Measurements from ENCODE around the gene TMEM74B. TPM values are rescaled to one million over a fixed set of nuclear protein-coding genes. Genes with fewer than 3 reads are reported as not detected.

The TMEM74B gene
- total and polyA plus RNA-seq, 9 of the 15 experiments (the other 6 are each of a cell fraction or from before 2014, with no cell fraction given): 0.24 to 19.0 (median 7.5) TPM

DNA sequence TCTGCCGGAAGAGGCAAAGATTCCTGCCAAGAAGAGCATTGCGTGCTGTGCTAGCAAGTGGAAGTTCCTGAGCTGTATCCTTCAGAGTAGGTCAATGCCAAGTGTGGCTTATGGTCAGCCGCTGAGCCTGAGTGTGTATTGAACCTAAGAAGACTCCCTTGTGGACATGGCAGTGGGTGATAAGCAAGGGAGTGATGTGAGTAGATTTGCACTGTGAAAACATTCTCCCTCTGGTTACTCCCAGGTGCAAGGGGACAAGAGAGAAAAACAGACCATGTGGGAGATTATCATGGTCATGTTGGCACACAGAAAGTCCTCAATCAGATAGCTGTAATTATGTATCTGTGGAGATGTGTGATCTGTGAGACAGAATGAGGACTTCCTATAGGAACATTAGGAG lies 6.1 kb upstream of the TMEM74B start (continued):
- TF ChIP-seq, protein P1, sequence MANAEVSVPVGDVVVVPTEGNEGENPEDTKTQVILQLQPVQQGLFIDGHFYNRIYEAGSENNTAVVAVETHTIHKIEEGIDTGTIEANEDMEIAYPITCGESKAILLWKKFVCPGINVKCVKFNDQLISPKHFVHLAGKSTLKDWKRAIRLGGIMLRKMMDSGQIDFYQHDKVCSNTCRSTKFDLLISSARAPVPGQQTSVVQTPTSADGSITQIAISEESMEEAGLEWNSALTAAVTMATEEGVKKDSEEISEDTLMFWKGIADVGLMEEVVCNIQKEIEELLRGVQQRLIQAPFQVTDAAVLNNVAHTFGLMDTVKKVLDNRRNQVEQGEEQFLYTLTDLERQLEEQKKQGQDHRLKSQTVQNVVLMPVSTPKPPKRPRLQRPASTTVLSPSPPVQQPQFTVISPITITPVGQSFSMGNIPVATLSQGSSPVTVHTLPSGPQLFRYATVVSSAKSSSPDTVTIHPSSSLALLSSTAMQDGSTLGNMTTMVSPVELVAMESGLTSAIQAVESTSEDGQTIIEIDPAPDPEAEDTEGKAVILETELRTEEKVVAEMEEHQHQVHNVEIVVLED (CRISPR knock-in tag; IDR thresholded peaks at IDR 0.05): no peak
- TF ChIP-seq ELF4 (CRISPR knock-in tag; IDR thresholded peaks at IDR 0.05): no peak
- TF ChIP-seq MYC (IDR thresholded peaks at IDR 0.05; ENCODE audit: low read depth, low read length): no peak
- no peak for TF ChIP-seq MYC (CRISPR knock-in tag; IDR thresholded peaks at IDR 0.05; ENCODE audit: borderline replicate concordance, low read depth)
- no peak for TF ChIP-seq NCOA2 (IDR thresholded peaks at IDR 0.05; ENCODE audit: partially characterized antibody in 2 of 2)
- no peak for TF ChIP-seq MEF2D (tag; conservative IDR thresholded peaks at IDR 0.05; ENCODE audit: low read depth)
- TF ChIP-seq, protein P2, sequence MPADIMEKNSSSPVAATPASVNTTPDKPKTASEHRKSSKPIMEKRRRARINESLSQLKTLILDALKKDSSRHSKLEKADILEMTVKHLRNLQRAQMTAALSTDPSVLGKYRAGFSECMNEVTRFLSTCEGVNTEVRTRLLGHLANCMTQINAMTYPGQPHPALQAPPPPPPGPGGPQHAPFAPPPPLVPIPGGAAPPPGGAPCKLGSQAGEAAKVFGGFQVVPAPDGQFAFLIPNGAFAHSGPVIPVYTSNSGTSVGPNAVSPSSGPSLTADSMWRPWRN (IDR thresholded peaks at IDR 0.05; ENCODE audit: low read depth): 0 out of 2 replicates have a peak, but pooled peaks have one; percentile 35
- TF ChIP-seq, protein P3, sequence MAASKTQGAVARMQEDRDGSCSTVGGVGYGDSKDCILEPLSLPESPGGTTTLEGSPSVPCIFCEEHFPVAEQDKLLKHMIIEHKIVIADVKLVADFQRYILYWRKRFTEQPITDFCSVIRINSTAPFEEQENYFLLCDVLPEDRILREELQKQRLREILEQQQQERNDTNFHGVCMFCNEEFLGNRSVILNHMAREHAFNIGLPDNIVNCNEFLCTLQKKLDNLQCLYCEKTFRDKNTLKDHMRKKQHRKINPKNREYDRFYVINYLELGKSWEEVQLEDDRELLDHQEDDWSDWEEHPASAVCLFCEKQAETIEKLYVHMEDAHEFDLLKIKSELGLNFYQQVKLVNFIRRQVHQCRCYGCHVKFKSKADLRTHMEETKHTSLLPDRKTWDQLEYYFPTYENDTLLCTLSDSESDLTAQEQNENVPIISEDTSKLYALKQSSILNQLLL (CRISPR knock-in tag; IDR thresholded peaks at IDR 0.05; ENCODE audit: borderline replicate concordance): no peak
- TF ChIP-seq PTBP1 (IDR thresholded peaks at IDR 0.05; ENCODE audit: low read depth, low read length): no peak
- no peak for TF ChIP-seq HNRNPH1 (optimal IDR thresholded peaks at IDR 0.05; ENCODE audit: low read depth, low read length)
- TF ChIP-seq POLR2G (IDR thresholded peaks at IDR 0.05; ENCODE audit: low read depth, low read length): no peak
- TF ChIP-seq RAD21 (CRISPR knock-in tag; conservative IDR thresholded peaks at IDR 0.05 in 1 of 2, IDR thresholded peaks at IDR 0.05 in 1 of 2): no peak
- no peak for TF ChIP-seq ZNF239 (CRISPR knock-in tag; IDR thresholded peaks at IDR 0.05)
- peak in 1 of 2 experiments; percentile 45; a peak in 1 of 4 replicates for TF ChIP-seq HDAC1 (IDR thresholded peaks at IDR 0.05)
- TF ChIP-seq, protein P4, sequence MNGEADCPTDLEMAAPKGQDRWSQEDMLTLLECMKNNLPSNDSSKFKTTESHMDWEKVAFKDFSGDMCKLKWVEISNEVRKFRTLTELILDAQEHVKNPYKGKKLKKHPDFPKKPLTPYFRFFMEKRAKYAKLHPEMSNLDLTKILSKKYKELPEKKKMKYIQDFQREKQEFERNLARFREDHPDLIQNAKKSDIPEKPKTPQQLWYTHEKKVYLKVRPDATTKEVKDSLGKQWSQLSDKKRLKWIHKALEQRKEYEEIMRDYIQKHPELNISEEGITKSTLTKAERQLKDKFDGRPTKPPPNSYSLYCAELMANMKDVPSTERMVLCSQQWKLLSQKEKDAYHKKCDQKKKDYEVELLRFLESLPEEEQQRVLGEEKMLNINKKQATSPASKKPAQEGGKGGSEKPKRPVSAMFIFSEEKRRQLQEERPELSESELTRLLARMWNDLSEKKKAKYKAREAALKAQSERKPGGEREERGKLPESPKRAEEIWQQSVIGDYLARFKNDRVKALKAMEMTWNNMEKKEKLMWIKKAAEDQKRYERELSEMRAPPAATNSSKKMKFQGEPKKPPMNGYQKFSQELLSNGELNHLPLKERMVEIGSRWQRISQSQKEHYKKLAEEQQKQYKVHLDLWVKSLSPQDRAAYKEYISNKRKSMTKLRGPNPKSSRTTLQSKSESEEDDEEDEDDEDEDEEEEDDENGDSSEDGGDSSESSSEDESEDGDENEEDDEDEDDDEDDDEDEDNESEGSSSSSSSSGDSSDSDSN (IDR thresholded peaks at IDR 0.05; ENCODE audit: borderline replicate concordance in 1 of 2, low read depth in 2 of 2, low read length in 2 of 2): no peak
- no peak for TF ChIP-seq ESRRA (IDR thresholded peaks at IDR 0.05; ENCODE audit: borderline replicate concordance, low read depth)
- TF ChIP-seq, protein P5, sequence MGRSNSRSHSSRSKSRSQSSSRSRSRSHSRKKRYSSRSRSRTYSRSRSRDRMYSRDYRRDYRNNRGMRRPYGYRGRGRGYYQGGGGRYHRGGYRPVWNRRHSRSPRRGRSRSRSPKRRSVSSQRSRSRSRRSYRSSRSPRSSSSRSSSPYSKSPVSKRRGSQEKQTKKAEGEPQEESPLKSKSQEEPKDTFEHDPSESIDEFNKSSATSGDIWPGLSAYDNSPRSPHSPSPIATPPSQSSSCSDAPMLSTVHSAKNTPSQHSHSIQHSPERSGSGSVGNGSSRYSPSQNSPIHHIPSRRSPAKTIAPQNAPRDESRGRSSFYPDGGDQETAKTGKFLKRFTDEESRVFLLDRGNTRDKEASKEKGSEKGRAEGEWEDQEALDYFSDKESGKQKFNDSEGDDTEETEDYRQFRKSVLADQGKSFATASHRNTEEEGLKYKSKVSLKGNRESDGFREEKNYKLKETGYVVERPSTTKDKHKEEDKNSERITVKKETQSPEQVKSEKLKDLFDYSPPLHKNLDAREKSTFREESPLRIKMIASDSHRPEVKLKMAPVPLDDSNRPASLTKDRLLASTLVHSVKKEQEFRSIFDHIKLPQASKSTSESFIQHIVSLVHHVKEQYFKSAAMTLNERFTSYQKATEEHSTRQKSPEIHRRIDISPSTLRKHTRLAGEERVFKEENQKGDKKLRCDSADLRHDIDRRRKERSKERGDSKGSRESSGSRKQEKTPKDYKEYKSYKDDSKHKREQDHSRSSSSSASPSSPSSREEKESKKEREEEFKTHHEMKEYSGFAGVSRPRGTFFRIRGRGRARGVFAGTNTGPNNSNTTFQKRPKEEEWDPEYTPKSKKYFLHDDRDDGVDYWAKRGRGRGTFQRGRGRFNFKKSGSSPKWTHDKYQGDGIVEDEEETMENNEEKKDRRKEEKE (IDR thresholded peaks at IDR 0.05; ENCODE audit: borderline replicate concordance in 1 of 2, control insufficient read depth in 1 of 2, low read depth in 2 of 2, low read length in 1 of 2): no peak
- peak; percentile 82 for TF ChIP-seq ARID1B (IDR thresholded peaks at IDR 0.05)
- TF ChIP-seq CTBP1 (IDR thresholded peaks at IDR 0.05; ENCODE audit: borderline replicate concordance): 0 out of 2 replicates have a peak, but pooled peaks have one; percentile 40

Measured in K562 (cell line).